IMR-90 (cell line): Measurements from ENCODE around the gene TEX2. TPM values are rescaled to one million over a fixed set of nuclear protein-coding genes. Genes with fewer than 3 reads are reported as not detected.

Experiments
- ATAC-seq: fragments of 200-7000 bp; cut with Tn5 transposase; 2 replicates; pipeline ENCODE4 v1.9.1; 2020; ENCODE audit warnings: low read depth, mild to moderate bottlenecking, moderate library complexity
- BruUV-seq: library from RNA; stranded (reverse); fragments of 400-500 nt; replicated peaks from 2 replicates; lab custom pipeline; 2021; lab: Mats Ljungman, UMichigan
- CTCF ChIA-PET: fragments of 300-600 bp; formaldehyde crosslinking; extraction: SDS; loops from one replicate; lab custom pipeline; 2021; ENCODE audit warnings: antibody characterized with exemption; lab: Yijun Ruan, JAX
- POLR2A ChIA-PET: fragments of 300-600 bp; sonication (Branson Sonifier 250); formaldehyde crosslinking; loops from one replicate; lab custom pipeline; 2022; ENCODE audit warnings: antibody characterized with exemption; ENCODE audit not compliant: unreplicated experiment; lab: Charles Lee
- DNase-seq: peaks from one replicate; pipeline ENCODE4 v3.0.0; 2013
- H2AFZ ChIP-seq: replicated peaks from 2 replicates; pipeline ENCODE3; 2013; ENCODE audit warnings: low read length, mild to moderate bottlenecking; ENCODE audit not compliant: poor library complexity
- H2AK5ac ChIP-seq: 2 replicates; pipeline ENCODE4 v1.6.1; 2013; ENCODE audit warnings: low read depth, low read length, inconsistent platforms
- H2AK9ac ChIP-seq: replicated peaks from 2 replicates; pipeline ENCODE3; 2013; ENCODE audit warnings: mild to moderate bottlenecking, low read depth, low read length, moderate library complexity; ENCODE audit not compliant: poor library complexity
- H2BK120ac ChIP-seq: 2 replicates; pipeline ENCODE4 v1.6.1; 2013; ENCODE audit warnings: low read depth, low read length, inconsistent platforms
- H2BK15ac ChIP-seq: 3 replicates; pipeline ENCODE4 v1.6.1; 2013; ENCODE audit warnings: low read depth, low read length, inconsistent platforms
- H2BK20ac ChIP-seq: 2 replicates; pipeline ENCODE4 v1.6.1; 2013; ENCODE audit warnings: low read depth, mild to moderate bottlenecking, inconsistent platforms, low read length, moderate library complexity
- H2BK5ac ChIP-seq: 2 replicates; pipeline ENCODE4 v1.6.1; 2013; ENCODE audit warnings: mild to moderate bottlenecking, low read depth, low read length, inconsistent platforms; ENCODE audit not compliant: poor library complexity, severe bottlenecking
- H3K14ac ChIP-seq: replicated peaks from 2 replicates; pipeline ENCODE4 v1.6.1; 2013; ENCODE audit warnings: low read depth, low read length, inconsistent platforms
- H3K18ac ChIP-seq: 2 replicates; pipeline ENCODE4 v1.6.1; 2013; ENCODE audit warnings: low read depth, low read length, control low read depth
- H3K23ac ChIP-seq: 2 replicates; pipeline ENCODE4 v1.6.1; 2013; ENCODE audit warnings: low read depth, low read length, inconsistent platforms
- H3K27ac ChIP-seq: 2 replicates; pipeline ENCODE4 v1.5.1; 2013; ENCODE audit warnings: mild to moderate bottlenecking, control low read depth, low read length; ENCODE audit not compliant: insufficient read depth
- H3K27me3 ChIP-seq: 2 replicates; pipeline ENCODE4 v1.6.1; 2013; ENCODE audit warnings: low read length; ENCODE audit not compliant: control insufficient read depth, insufficient read depth
- H3K36me3 ChIP-seq: 2 replicates; pipeline ENCODE4 v1.6.1; 2013; ENCODE audit warnings: low read length, mixed read lengths; ENCODE audit not compliant: control insufficient read depth, insufficient read depth
- H3K4ac ChIP-seq: 2 replicates; pipeline ENCODE4 v1.6.1; 2013; ENCODE audit warnings: low read depth, low read length, inconsistent platforms
- H3K4me1 ChIP-seq: 2 replicates; pipeline ENCODE4 v1.6.1; 2013; ENCODE audit warnings: low read length, mixed read lengths; ENCODE audit not compliant: control insufficient read depth, insufficient read depth
- H3K4me2 ChIP-seq: 2 replicates; pipeline ENCODE4 v1.6.1; 2013; ENCODE audit warnings: low read depth, mild to moderate bottlenecking, control low read depth, low read length, moderate library complexity
- H3K4me3 ChIP-seq: 2 replicates; pipeline ENCODE4 v1.5.1; 2013; ENCODE audit warnings: low read depth, mild to moderate bottlenecking, control low read depth, low read length, moderate library complexity; ENCODE audit not compliant: insufficient read depth
- H3K56ac ChIP-seq: 2 replicates; pipeline ENCODE4 v1.6.1; 2013; ENCODE audit warnings: low read length, inconsistent platforms; ENCODE audit not compliant: insufficient read depth; ENCODE audit errors: extremely low read depth
- H3K79me1 ChIP-seq, 2 experiments: 2 replicates each; pipeline ENCODE4 v1.6.1; 2013; ENCODE audit warnings: low read length in 2 of 2, inconsistent platforms in 1 of 2, low read depth in 1 of 2
- H3K9ac ChIP-seq: 2 replicates; pipeline ENCODE4 v1.6.1; 2013; ENCODE audit warnings: low read depth, low read length, control low read depth
- H3K9me1 ChIP-seq: 2 replicates; pipeline ENCODE4 v1.6.1; 2013; ENCODE audit warnings: low read length, inconsistent platforms; ENCODE audit not compliant: insufficient read depth
- H3K9me3 ChIP-seq: 2 replicates; pipeline ENCODE4 v1.6.1; 2013; ENCODE audit warnings: low read length; ENCODE audit not compliant: control insufficient read depth, insufficient read depth
- H4K20me1 ChIP-seq: 2 replicates; pipeline ENCODE4 v1.6.1; 2013; ENCODE audit warnings: low read length, inconsistent platforms; ENCODE audit not compliant: insufficient read depth
- H4K5ac ChIP-seq: 2 replicates; pipeline ENCODE4 v1.6.1; 2013; ENCODE audit warnings: mild to moderate bottlenecking, low read depth, low read length, control low read depth
- H4K8ac ChIP-seq, 2 experiments: 2 replicates each; pipeline ENCODE4 v1.6.1; 2013; ENCODE audit warnings: low read depth in 2 of 2, low read length in 2 of 2, control low read depth in 1 of 2, inconsistent platforms in 1 of 2
- H4K91ac ChIP-seq: 2 replicates; pipeline ENCODE4 v1.6.1; 2013; ENCODE audit warnings: low read depth, low read length, inconsistent platforms; ENCODE audit not compliant: insufficient read depth
- BHLHE40 ChIP-seq: fragments of 150-350 bp; IDR thresholded peaks from 2 replicates; pipeline ENCODE4 v1.6.1; 2016; ENCODE audit warnings: mild to moderate bottlenecking, low read depth, low read length
- CEBPB ChIP-seq: IDR thresholded peaks from 2 replicates; pipeline ENCODE4 v1.6.1; 2012; ENCODE audit warnings: low read depth, low read length, improper control_type of control experiment
- CHD1 ChIP-seq: IDR thresholded peaks from 2 replicates; pipeline ENCODE4 v1.6.1; 2012; ENCODE audit warnings: low read depth, low read length, improper control_type of control experiment
- FOS ChIP-seq: fragments of 150-350 bp; IDR thresholded peaks from 2 replicates; pipeline ENCODE4 v1.6.1; 2016; ENCODE audit warnings: low read depth, low read length
- MAFK ChIP-seq: IDR thresholded peaks from 2 replicates; pipeline ENCODE4 v1.6.1; 2012; ENCODE audit warnings: low read depth, low read length, improper control_type of control experiment
- MAZ ChIP-seq: IDR thresholded peaks from 2 replicates; pipeline ENCODE4 v1.6.1; 2012; ENCODE audit warnings: low read depth, mild to moderate bottlenecking, low read length, improper control_type of control experiment, moderate library complexity, borderline replicate concordance
- MXI1 ChIP-seq: IDR thresholded peaks from 2 replicates; pipeline ENCODE4 v1.6.1; 2012; ENCODE audit warnings: low read depth, mild to moderate bottlenecking, low read length, moderate library complexity, borderline replicate concordance
- NFE2L2 ChIP-seq: fragments of 150-350 bp; IDR thresholded peaks from 2 replicates; pipeline ENCODE4 v1.6.1; 2016; ENCODE audit warnings: low read depth, mild to moderate bottlenecking, low read length
- POLR2A ChIP-seq: IDR thresholded peaks from 2 replicates; pipeline ENCODE4 v1.6.1; 2012; ENCODE audit warnings: mild to moderate bottlenecking, low read depth, low read length
- RAD21 ChIP-seq: IDR thresholded peaks from 2 replicates; pipeline ENCODE4 v1.6.1; 2012; ENCODE audit warnings: low read length, improper control_type of control experiment
- RCOR1 ChIP-seq: IDR thresholded peaks from 2 replicates; pipeline ENCODE4 v1.6.1; 2012; ENCODE audit warnings: mild to moderate bottlenecking, low read length, improper control_type of control experiment; ENCODE audit not compliant: insufficient replicate concordance
- RFX5 ChIP-seq: IDR thresholded peaks from 2 replicates; pipeline ENCODE4 v1.8.0; 2012; ENCODE audit warnings: low read depth, mild to moderate bottlenecking, low read length, moderate library complexity
- SMC3 ChIP-seq: fragments of 150-350 bp; IDR thresholded peaks from 2 replicates; pipeline ENCODE4 v1.6.1; 2016; ENCODE audit warnings: low read depth, mild to moderate bottlenecking, antibody characterized with exemption, low read length, moderate library complexity
- WGBS, 2 experiments: methylation state at CpG; one replicate each; pipeline versions ENCODE4 v1.1.5 to v1.1.7; 2013; ENCODE audit warnings: missing lambda C conversion rate in 2 of 2; ENCODE audit not compliant: insufficient read length in 1 of 2; ENCODE audit errors: extremely low coverage in 2 of 2; 5-methylcytosine and 5-hydroxymethylcytosine counted together
- dilution Hi-C: fragments of 300-500 bp; cut with HindIII; formaldehyde crosslinking; loops from one replicate; pipeline ENCODE4 v1.14.3; 2018; ENCODE audit warnings: low sequenced_read_pairs; ENCODE audit not compliant: unreplicated experiment
- in situ Hi-C: fragments of 300-500 bp; cut with MboI; formaldehyde crosslinking; loops from 3 replicates; pipeline ENCODE4 v1.14.3; 2019; ENCODE audit warnings: low sequenced_read_pairs, inconsistent platforms, mixed read lengths
- intact Hi-C: fragments of 100-400 bp; cut with micrococcal nuclease; formaldehyde crosslinking; loops from 2 replicates; pipeline ENCODE4 v1.10.0; 2022
- polyA plus RNA-seq, 3 experiments: library from polyadenylated mRNA; depleted of rRNA; stranded (reverse); fragments of >200 nt; gene quantifications; 2 replicates each; pipeline ENCODE4 v1.2.3, GENCODE V29; 2012; ENCODE audit warnings: low replicate concordance in 1 of 3
- total RNA-seq: library from RNA; depleted of rRNA; stranded (reverse); fragments of >200 nt; gene quantifications from 2 replicates; pipeline ENCODE4 v1.2.3, GENCODE V29; 2012
- TF ChIP-seq, protein P1 (sequence below): fragments of 150-350 bp; IDR thresholded peaks from 2 replicates; pipeline ENCODE4 v1.6.1; 2017; ENCODE audit warnings: mild to moderate bottlenecking, antibody characterized with exemption, low read length, low read depth
- TF ChIP-seq, protein P2 (sequence below): fragments of 150-350 bp; IDR thresholded peaks from 2 replicates; pipeline ENCODE4 v1.6.1; 2016; ENCODE audit warnings: low read depth, mild to moderate bottlenecking, low read length, moderate library complexity, borderline replicate concordance
- TF ChIP-seq, protein P3 (sequence below): conservative IDR thresholded peaks from 2 replicates; pipeline ENCODE4 v1.5.1; 2012; ENCODE audit warnings: mild to moderate bottlenecking, low read depth, low read length, improper control_type of control experiment

The TEX2 gene
- total and polyA plus RNA-seq, 2 of the 4 experiments (the other 2 are of a cell fraction): 18.2 to 21.9 TPM

DNA sequence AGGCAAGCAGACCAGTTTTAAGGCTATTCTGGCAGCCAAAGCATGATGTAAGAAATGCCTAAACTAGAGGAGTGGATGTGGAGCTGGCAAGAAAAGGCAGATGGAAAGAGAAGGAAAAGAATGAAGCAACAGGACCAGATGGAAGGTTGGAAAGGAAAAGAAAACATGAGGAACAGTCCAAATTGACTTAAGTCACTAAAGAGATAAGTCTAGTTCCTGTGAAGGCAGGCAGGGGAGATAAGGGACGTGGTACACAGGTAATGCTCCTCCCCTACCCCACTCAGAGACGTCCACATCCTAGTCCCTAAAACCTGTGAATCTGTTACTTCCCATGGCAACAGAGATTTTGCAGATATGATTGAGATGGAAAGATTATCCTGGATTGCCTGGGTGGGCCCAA is 43.5 kb downstream of the TEX2 start:
- H3K4me1 ChIP-seq: peaks cover 24% of the 10 kb centered on the region
- H3K14ac ChIP-seq: no peak overlapping the region
- no peaks in the 10 kb centered on the region; the same call in 1 of the 2 replicates for H4K20me1 ChIP-seq
- H2BK15ac ChIP-seq: no peak overlapping the region
- ATAC-seq (no peak), DNase-seq (no peak)
- H3K9ac ChIP-seq: no peak overlapping the region
- WGBS, 2 experiments: no CpG with 5 or more reads among the region's 2 CpGs
- in situ Hi-C loops (no loop called here), dilution Hi-C loops (no loop called here), intact Hi-C loops (no loop called here)
- BruUV-seq: no TSS peak
- no peak overlapping the region for H4K91ac ChIP-seq
- peaks cover 23% of the 10 kb centered on the region for H3K9me1 ChIP-seq
- no peaks in the 10 kb centered on the region for H3K36me3 ChIP-seq
- ChIA-PET CTCF (no interaction called here), POLR2A (no interaction called here)
- H3K4me3 ChIP-seq: no peak overlapping the region
- no peaks in the 10 kb centered on the region for H3K9me3 ChIP-seq
- no peaks in the 10 kb centered on the region for H3K27me3 ChIP-seq
- H3K4ac ChIP-seq: no peak overlapping the region
- H2BK20ac ChIP-seq: no peak overlapping the region
- H2AFZ ChIP-seq: no peak overlapping the region
- no peak overlapping the region for H3K4me2 ChIP-seq
- H3K27ac ChIP-seq: no peak overlapping the region
- no peak overlapping the region for H3K56ac ChIP-seq
- no peak overlapping the region for H4K5ac ChIP-seq
- no peak overlapping the region for H2BK120ac ChIP-seq
- H3K23ac ChIP-seq: no peak overlapping the region
- no peak overlapping the region for H4K8ac ChIP-seq
- H3K79me1 ChIP-seq: peaks cover 38 to 49% of the 10 kb centered on the region in 2 experiments
- no peak overlapping the region for H2BK5ac ChIP-seq
- no peak overlapping the region for H2AK5ac ChIP-seq
- H2AK9ac ChIP-seq: no peak overlapping the region
- TF ChIP-seq RFX5 (no peak), RCOR1 (no peak), CEBPB (no peak), SMC3 (no peak), FOS (no peak), MAFK (no peak), POLR2A (no peak), MAZ (no peak), NFE2L2 (no peak), BHLHE40 (no peak), MXI1 (no peak), RAD21 (no peak), CHD1 (no peak)
- TF ChIP-seq, protein P1, sequence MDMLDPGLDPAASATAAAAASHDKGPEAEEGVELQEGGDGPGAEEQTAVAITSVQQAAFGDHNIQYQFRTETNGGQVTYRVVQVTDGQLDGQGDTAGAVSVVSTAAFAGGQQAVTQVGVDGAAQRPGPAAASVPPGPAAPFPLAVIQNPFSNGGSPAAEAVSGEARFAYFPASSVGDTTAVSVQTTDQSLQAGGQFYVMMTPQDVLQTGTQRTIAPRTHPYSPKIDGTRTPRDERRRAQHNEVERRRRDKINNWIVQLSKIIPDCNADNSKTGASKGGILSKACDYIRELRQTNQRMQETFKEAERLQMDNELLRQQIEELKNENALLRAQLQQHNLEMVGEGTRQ: no peak
- TF ChIP-seq, protein P2, sequence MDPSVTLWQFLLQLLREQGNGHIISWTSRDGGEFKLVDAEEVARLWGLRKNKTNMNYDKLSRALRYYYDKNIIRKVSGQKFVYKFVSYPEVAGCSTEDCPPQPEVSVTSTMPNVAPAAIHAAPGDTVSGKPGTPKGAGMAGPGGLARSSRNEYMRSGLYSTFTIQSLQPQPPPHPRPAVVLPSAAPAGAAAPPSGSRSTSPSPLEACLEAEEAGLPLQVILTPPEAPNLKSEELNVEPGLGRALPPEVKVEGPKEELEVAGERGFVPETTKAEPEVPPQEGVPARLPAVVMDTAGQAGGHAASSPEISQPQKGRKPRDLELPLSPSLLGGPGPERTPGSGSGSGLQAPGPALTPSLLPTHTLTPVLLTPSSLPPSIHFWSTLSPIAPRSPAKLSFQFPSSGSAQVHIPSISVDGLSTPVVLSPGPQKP: no peak
- TF ChIP-seq, protein P3, sequence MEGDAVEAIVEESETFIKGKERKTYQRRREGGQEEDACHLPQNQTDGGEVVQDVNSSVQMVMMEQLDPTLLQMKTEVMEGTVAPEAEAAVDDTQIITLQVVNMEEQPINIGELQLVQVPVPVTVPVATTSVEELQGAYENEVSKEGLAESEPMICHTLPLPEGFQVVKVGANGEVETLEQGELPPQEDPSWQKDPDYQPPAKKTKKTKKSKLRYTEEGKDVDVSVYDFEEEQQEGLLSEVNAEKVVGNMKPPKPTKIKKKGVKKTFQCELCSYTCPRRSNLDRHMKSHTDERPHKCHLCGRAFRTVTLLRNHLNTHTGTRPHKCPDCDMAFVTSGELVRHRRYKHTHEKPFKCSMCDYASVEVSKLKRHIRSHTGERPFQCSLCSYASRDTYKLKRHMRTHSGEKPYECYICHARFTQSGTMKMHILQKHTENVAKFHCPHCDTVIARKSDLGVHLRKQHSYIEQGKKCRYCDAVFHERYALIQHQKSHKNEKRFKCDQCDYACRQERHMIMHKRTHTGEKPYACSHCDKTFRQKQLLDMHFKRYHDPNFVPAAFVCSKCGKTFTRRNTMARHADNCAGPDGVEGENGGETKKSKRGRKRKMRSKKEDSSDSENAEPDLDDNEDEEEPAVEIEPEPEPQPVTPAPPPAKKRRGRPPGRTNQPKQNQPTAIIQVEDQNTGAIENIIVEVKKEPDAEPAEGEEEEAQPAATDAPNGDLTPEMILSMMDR: no peak
- H3K18ac ChIP-seq: no peak overlapping the region
